Measurements from ENCODE around the gene TMC1.
A peak's percentile ranks its signal among the peaks of the same experiment; 100 is the strongest.

Gene TMC1

DNA sequence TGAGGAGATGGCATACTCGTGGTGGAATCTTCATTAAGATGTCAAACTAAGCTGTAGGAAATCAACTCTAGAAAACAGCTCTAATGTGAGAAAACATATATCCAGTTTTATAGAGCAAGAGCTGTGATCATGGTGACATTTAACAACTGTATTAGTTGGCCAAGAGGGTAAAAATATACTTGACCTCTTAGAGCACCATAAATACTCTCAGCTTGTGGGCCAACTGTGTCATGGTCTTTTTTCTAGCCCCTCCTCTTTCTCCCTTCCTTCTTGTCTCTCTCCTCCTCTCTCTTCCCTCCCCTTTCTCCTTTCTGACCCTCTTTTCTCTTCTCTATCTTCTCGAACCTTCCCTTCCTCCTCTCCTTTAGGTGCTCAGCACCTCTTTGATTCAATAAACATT is 54.7 kb downstream of the TMC1 start:
- no peak for FAIRE-seq

DNA sequence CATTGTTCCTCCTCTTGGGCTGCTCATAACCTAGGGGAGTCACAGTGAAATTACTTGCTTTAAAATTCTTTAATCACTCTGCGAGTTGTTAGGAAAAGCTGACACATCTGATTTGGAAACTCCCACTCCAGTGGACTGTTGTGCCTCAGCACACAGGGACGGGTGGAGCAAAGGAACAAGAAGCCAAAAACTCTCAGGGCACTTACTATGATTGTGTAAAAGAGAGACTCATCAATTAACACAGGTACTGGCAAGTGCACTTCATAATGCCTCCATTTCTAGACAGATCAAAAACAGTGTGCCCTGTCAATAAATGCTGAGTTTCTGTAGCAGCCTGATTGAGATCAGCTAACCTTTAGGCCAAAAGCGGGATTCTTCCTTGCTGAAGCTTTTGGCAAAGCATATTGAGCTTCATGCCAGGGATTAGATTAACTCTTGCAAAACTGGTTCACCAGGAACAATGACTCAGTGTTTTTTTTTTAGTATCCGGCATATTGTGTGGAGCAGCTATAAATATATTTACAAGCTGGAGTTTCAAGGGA is 55.9 kb downstream of the TMC1 start:
- no peak for FAIRE-seq

DNA sequence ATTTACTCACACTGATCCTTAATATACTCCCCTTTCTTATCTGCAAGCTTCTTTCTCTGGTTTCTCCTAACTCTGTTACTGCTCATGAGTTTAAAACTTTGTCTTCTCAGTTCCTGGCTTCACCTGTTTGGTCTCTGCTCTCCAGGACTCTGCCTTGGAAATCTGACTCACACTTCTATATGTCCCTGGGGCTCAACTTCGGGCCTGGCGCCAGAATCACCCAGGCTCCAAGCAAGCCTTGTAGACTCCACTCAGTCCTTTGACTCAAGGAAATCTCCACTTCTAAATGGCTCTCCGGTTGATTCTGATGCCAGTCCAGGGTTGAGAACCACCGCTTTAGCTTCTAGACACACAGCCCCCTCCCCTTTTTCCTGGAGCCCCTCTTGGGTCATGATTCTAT is 57.8 kb downstream of the TMC1 start:
- FAIRE-seq, result no peak

DNA sequence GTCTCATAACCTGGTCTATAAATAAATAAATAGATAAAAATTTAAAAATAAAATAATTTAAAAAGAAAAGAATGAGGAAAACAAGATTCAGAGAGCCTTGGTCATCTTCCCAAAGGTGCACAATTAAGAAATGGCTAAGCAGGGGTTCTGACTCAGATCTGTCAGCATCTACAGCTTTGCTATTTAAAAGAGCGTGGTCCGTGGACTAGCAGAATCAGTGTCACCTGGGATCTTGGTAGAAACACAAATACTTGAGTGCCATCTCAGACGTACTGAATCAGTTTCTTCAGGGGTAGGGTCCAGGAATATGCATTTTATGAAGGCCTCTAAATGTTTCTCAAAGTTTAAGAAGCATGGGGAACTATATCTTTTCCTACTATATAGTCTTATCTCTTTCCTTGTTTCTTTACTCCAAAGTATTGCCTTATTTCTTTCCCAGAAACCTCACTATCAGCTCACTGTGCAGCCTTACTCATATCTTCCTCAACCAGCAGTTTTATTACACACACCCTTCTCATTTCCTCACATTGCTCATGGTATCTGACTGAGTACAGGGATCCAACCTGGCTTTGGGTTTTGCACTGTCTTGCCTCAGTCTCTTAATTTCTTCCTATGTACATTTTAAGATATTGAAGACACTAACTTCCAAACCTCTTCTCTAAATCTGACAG is 58.6 kb downstream of the TMC1 start:
- no peak for FAIRE-seq

DNA sequence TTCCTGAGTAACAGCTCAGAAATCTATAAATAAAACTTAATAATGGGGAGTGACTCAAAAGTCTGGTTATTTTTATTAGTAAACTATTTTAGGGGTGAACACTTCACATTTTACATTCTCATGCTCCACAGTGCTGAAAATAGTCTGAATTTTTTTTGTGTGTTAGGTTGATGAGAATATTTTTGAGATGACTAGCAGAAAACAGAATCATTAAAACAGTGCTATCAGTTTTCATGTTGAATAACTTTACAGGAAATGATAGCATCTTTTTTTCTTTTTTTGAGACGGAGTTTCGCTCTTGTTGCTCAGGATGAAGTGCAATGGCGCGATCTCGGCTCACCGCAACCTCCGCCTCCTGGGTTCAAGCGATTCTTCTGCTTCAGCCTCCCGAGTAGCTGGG is 60.3 kb downstream of the TMC1 start:
- FAIRE-seq, result no peak

DNA sequence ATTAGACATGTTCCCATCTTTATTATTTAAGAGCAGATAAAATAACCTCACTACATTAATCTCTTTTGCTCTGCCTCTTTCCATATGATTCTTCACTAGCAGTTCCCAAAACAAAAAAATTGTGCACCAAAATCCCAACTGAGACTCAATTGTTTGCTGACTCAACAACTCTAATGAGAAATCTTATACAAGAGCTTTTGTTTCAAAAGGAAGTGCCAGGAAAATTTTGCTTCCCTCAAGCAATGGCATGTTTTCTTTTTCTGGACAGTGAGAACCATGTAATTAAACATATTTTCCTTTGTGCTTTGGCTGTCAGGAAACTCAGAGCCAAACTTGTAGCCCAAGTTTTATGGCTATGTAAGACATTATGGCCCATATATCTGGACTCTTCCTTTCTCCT is 62.0 kb downstream of the TMC1 start:
- no peak for FAIRE-seq

DNA sequence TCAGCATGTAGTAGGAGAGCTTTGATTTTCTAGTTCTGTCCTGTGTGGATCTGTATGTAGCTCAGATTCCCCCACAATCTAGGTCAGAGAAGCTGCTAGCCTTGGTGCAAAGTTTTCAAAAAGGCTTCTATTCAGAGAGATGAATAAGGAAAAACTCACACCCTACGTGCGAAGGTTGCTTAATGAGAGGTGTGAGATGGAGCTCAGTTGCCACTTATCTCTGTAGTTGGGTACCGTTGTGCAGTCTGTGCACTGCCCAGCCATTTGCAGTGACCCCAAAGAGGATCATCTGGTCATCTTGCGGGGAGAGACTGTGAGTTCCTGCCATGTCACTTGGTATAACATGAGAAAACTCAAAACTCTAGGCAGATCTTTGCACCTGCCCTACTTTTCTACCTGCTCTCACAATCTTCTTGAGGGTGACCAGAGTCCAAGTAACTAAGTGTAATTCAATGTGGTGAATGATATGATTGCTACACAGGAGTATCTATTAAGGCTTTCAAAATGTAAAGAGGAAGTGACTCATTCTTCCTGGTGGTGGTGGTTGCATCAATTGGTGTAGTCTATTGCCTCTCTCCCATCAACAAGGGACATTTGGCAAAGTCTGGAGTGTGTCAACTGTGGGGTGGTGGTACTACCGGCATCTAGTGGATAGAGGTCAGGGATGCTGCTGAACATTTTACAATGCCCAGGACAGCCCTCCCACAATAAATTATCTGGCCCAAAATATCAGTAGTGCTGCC is 65.2 kb downstream of the TMC1 start:
- no peak for FAIRE-seq

DNA sequence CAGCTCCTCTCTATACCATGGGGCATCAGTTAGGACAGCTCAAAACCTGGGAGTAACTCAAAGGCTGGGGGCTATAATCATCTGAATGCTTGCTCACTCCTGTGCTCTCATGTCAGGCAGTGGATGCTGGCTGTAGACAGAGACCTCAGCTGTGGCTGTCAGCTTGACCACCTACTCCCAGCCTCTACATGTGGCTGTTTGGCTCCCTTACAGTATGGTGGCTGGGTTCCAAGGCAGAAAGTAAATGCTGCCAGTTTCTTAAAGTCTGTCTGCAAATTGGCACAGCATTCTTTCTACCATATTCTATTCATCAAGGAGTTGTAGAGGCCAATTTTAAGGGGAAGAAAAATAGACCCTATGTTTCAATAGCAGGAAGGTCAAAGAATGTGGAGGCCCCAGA is 66.9 kb downstream of the TMC1 start:
- no peak for FAIRE-seq

DNA sequence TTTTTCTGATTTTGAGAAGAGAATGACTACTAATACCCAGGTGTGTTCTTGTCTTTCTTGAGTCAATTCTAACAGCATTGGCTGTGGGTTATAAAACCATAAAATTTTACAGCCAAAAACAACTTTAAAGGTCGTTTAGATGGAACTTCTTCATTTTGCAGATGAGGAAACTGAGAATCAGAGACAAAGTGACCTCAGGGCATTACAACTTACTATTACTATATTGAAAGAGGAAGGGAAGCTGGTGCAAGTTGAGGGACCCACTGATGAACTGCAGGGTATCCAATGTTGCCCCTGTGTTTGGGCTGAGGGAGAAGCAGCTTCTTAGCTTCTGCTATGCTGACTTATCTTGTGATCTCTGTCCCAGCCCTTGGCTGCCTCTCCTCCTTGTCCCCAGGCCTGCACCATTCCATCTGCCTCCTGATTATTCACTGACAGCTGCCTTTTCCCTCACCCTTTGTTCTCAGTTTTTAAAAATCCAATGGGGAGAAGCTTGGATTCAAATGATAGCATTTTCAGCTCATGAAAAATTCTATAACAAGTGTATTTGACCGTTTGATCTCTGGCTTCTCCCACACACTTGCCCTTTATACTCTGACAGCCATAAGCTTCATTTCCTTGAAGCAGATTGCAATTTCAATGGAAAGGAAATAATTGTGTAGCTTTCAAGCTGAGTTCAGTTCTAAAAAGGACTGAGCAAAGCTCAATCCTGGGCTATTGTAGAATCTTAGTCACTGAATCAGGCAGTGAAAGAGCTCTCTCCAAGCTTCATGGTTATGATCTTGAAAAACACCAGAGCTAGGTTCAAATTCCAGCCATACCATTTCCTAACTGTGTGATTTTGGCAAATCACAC is 68.5 kb downstream of the TMC1 start:
- no peak for FAIRE-seq

DNA sequence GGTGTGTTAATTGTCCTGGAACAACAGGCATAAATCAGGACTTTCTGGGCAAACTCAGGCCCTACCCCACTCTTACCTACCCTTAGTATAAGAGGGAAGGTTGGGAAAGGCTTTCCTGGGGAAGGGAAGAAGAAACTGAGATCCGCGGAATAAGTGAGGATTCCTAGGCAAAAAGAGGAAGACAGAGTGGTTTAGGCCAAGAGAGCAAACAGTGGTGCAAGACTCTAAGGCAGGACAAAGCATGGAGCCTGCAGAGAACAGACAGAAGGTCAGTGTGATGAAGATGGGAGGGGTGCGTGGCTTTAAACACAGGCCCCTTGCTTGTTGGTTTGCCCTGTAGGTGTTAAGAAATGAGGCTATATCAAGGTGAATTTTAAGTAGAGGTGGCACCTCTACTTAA is 69.4 kb downstream of the TMC1 start:
- FAIRE-seq, result no peak

DNA sequence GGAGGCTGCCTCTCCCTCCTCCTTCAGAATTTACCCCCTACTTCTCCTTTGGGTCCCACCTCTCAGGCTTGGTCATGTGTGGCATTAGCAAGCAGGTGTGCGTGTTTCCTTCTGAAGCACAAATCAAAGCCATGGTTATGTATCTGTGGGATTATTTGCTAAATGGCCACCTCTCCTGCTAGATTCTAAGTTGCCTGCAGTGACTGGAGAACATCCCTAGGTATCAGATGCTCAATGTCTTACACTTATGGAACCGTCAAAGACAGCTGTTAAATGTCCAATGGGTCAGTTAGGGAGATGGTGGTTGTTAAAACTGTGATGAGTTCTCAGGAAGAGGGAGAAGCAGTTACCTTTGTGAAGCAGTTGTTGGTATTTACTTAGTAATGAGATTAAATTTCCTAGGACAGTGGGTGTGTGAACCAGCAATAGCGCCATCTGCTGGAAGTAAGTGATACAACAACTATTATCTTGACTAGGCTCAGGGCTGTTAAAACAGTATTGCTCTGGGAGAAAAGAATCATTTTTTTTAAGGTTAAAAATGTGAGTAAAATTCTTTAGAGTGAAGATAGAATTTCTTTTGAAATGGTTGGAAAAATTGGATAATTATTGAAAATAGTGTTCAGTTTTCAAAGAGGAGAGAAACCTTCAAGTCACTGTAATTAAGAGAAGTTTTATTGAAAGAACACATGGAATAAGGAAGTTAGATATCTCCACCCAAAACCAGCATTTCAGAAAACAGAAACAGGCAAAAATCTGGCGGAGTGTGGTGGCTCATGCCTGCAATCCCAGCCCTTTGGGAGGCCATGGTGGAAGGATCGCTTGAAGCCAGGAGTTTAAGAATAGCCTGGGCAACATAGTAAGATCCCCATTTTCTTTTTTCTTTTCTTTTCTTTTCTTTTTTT is 71.3 kb downstream of the TMC1 start:
- peak; percentile 84 for FAIRE-seq

DNA sequence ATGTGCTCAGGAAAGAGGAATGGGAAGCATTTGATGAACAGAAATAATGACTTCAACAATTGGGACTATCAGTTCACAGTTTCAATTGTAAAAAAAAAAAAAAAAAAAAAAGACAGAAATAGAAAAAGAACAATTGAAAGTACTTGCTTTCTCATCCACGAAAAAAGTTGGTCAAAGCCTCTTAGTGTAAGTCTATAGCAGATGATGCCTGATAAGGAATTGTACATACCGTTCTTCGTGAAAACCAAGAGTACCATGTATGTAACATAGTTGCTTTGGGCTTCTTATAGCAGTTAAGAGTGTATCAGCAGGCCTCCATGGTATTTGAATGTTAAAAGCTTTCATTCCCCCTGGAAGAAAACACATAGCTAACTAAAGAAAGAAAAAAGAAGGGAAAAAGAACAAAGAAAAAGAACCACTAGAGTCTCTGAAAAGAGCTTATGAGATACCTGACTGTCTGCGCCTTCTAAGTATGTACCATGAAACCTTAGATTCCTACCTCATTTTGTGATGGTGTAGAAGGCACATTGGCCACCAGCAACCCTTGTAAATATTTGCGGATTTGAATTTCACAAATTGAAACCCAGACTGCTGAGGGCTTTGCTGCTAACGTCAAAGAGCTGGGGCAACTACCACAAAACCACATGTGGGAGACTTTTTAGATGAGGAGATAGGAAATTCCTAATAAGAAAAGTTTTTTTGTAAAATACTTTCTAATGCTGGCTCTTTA is 75.2 kb downstream of the TMC1 start:
- FAIRE-seq, result no peak

DNA sequence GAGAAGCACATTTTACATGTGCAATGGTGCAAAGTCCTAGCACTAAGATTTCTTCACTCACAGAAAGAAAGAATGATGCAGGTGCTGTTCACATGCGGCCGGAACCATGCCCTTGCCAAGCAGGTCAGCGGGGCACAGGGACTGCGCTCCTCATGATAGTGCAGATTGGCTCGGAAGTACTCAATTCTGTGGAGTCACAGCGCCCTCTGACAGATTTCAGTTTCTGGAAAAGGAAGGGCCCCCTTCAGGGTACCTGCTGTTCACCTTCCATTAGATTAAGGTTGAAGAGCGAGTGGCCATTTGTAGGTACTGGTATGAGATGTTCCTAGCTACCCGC is 75.7 kb downstream of the TMC1 start:
- no peak for FAIRE-seq

DNA sequence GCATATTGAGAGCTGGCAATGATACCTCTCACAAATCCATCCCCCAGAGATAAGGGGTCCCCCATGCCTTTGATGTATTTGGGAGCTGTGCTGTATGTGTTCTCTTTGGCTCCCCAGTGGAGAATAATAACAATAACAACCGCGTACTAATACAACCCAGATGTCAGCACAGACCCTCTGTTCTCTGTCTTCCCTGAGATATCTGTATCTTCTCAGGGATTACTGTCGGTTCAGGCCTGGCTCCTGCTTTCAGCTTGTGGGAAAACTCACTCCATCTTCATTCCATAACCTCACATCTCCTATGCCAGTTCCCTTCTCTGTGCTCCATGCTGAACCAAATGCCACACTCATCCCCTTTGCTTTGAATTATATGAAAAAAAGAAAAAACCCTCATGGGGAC is 76.2 kb downstream of the TMC1 start:
- no peak for FAIRE-seq

DNA sequence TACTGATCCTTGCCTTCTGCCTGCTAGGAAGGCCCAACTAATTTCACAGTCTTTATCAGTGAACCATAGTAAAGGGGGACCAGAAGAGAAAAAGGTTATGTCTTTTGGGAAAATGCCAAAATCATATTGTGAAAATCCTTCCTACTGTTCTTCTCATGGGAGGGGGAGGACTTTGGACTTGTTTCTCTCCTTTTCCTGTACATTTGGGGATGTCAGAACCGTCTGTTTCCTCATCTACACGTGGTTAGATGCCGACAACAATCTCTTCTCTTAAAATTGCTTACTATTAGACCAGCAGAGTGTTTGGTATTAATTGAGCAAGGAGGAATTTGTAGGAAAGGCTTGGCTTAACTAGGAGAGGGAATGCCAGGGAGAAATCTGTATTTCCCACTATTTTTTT is 77.2 kb downstream of the TMC1 start:
- no peak for FAIRE-seq

DNA sequence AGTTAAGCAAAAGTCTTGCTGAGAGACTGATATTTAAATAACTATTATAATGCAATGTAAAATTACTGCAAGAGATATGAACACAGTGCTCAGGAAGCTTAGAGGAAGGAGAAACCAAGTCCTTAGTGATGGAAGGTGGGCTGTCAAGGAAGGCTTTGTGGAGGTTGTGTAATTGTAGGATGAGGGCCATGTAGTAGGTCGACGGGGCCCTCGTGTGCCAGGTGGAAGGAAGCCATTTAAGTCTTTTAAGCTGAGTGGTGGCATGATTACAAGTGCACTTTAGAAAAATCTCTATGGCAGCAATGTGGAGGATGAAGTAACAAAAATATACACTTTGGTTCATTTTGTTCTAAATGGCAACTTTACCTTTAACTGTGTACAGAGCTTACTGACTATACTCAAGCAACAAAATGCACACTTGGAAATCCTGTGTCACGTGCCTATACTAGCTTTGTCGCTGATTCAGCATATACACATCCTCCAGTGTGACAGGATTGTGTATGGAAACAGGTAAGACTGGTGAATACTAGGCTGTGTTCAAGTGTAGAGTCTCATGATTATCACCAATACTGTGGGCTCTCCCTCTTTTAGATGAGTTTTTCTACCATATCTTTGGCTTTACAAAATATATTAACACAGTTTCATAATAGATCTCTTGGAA is 78.6 kb downstream of the TMC1 start:
- FAIRE-seq, result no peak

DNA sequence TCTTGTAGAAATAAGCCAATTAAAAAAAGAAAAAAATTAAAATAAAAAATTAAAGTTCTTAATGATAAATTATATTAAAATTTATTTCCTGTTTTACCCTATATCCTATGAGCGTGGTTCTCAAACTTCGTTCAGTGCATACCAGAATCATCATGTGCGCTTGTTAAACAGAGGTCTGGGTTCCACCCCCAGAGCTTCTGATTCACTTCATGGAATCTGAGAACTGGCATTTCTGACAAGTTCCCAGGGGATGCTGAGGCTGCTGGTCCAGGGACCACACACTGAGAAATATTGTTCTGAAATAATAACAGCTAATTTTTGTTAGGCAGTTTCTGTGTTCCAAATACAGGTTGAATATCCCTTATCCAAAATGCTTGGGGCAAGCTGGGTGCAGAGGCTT is 79.3 kb downstream of the TMC1 start:
- no peak for FAIRE-seq

DNA sequence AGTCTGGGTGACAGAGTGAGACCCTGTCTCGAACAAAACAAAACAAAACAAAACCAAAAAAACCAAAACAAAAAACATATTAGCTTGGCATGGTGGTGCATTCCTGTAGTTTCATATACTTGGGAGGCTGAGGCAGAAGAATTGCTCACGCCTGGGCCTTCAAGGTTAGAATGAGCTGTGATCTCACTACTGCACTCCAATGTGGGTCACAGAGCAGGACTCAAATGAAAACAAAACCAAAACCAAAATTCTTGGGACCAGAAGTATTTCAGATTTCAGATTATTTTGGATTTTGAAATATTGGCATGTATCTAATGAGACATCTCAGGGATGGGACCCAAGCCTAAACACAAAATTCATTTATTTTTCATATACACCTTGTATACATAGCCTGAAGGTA is 80.2 kb downstream of the TMC1 start:
- FAIRE-seq, result no peak

DNA sequence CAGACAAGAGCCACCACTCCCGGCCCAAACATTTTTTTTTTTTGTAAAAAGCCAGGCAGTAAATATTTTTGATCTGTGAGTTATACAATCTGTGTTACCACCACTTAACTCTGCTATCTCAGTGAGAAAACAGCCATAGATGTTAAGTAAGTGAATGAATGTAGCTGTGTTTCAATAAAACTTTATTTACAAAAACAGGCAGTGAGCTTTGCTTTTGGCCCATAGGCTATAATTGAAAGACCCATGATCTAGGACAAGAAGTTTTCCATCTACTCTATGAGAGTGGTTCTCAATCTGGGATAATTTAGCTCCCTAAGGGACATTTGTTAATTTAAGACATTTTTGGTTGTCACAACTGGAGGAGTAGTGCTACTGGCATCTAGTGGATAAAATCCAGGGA is 91.0 kb downstream of the TMC1 start:
- FAIRE-seq, result no peak

DNA sequence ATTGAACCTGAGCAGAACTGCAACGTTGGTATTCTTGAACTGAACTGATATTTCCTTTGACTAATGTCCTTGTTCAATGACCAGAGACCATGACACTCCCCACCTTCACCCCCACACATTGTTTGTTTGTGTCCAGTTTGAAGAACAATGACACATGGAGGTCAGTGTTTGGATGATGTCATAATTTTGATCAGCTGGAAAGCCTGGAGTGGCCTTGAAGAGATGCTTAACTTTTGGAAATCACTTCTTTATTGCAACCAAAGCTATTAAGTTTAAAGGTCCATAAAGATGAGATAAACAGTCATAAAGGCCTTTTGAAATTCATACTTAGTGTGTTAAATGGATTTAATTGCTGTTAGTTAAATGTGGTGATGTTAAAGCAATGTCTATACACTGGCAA is 92.7 kb downstream of the TMC1 start:
- FAIRE-seq, result no peak

DNA sequence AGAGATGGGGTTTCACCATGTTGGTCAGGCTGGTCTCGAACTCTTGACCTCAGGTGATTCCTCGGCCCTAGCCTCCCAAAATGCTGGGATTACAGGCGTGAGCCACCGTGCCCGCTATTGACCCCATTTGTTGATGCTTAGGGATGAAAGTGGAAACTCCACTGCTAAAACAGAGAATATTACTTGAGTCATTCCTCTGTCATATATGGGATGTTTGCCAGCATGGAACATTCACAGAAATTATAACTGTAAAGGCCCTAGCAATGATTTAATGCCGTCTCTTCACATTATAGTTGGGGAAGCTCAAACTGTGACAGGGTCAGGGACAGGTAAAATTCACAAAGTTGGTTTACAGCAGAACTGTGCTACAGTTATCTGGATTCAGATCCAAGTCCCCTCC is 94.5 kb downstream of the TMC1 start:
- no peak for FAIRE-seq

DNA sequence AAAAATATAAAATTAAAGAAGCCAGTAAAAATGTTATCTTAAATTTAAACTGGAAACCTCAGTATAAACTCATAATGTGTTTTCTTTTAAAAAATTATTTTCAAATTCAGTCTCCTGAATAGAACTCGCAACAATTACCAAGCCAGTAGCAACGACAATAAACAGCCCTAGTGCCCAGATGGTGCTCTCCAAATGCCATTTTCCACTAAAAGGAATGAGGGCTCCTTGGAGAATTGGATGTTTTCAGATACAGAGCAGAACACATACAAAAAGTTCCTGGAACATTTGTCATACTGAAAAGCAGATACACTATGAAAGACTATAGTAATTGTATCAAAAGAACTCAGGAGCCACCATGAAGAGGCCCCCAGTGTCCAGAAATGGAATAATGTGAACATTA is 97.4 kb downstream of the TMC1 start:
- FAIRE-seq, result no peak

Data from TTC549 (cell line).